Fibroblast of skin of scalp (primary cell): ENCODE results near the gene RAB25.
A peak's percentile ranks its signal among the peaks of the same experiment; 100 is the strongest.

ENCODE experiments used
- DNase-seq: peaks from one replicate; pipeline ENCODE4 v3.0.0-alpha.2; 2013

RAB25 gene

GRCh38 chr1:156118177-156118868 lies 57.4 kb downstream of the RAB25 start:
- DNase-seq, result no peak

- DNase-seq, result peak; percentile 80
Measured at GRCh38 chr1:156119503-156120209, 58.7 kb downstream of the RAB25 start.
